ENCODE measurements around the gene TBCD. TPM values are rescaled to one million over a fixed set of nuclear protein-coding genes. Genes with fewer than 3 reads are reported as not detected.

The TBCD gene
- total RNA-seq, 2 donors from 2014 or later: 55.0 to 55.5 TPM

DNA sequence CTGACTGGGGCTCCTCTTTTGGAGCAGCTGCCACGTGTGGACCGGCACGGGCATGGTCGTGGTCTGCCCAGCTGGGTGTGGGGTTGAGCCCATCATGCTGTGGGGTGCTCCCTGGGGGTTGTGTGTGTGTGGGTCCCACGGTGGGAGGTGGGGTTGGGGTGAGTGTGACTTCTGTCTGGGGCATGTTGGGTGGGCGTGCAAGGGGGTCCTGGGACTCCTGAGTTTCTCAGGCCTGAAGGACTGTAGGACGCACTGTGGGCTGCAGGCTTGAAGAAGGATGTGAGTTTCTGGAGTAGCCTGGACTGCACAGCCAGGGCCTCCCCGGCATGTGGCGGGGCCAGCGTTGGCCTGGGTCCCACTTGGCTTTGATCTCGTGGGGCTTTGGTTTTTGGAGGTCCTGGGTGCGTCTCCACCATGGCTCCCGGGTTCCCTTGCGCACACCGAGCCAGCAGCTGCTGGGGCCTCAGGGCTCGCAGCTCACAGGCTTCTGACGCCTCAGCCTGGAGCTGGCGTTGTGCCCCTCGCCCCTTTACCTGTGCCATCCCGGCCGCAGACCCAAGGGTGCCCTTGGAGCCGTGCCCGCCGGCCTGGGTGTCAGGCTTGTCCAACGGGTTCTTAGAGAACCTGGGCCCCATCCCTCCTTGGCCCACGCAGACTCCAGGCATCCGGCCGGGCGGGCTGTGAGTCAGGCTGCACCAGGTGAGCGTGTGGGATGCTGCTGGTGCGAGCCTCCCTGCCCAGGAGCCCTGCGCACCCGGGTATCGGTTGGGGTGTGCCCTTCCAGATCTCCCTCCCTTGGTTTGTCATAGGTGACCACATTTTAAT is 122.4 kb downstream of the TBCD start:
- Histone ChIP-seq H3K4me3 (no peak overlapping the region), H3K9me3 (no peaks in the 10 kb centered on the region), H3K27ac (no peak overlapping the region), H3K36me3 (peaks cover 15% of the 10 kb centered on the region), H3K27me3 (replicated peaks; ENCODE audit: insufficient read depth) (no peaks in the 10 kb centered on the region), H3K4me1 (ENCODE audit: control insufficient read depth in 1 of 2, low read depth in 2 of 2) (peaks cover 9 to 15% of the 10 kb centered on the region in 2 donors)
- ATAC-seq (ENCODE audit: insufficient number of reproducible peaks, low FRiP score, low read depth) (no peak), DNase-seq (ENCODE audit: low spot score) (no peak)
- TF ChIP-seq, protein P1, sequence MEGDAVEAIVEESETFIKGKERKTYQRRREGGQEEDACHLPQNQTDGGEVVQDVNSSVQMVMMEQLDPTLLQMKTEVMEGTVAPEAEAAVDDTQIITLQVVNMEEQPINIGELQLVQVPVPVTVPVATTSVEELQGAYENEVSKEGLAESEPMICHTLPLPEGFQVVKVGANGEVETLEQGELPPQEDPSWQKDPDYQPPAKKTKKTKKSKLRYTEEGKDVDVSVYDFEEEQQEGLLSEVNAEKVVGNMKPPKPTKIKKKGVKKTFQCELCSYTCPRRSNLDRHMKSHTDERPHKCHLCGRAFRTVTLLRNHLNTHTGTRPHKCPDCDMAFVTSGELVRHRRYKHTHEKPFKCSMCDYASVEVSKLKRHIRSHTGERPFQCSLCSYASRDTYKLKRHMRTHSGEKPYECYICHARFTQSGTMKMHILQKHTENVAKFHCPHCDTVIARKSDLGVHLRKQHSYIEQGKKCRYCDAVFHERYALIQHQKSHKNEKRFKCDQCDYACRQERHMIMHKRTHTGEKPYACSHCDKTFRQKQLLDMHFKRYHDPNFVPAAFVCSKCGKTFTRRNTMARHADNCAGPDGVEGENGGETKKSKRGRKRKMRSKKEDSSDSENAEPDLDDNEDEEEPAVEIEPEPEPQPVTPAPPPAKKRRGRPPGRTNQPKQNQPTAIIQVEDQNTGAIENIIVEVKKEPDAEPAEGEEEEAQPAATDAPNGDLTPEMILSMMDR (IDR thresholded peaks at IDR 0.05): no peak

DNA sequence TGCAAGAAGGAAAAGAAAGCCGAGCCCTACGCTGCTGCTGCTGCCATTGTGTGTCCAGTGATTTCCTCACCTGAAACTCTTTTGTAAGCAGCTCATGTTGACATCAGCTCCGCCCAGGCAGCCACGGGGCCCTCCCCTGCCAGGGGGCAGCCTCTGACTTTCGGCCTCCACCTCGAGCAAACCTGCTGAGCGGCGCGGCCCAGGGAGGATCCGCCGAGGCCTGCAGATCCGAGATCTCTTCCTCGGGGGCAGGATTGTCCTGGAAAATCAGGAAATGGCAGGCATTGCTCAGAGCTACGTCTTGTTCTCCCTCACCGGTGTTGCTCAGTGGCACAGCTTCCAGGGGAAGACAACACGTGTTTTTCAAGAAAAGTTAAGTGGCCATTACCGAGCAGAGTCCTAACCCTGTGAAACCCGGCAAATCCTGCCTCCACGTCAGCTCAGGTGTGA is 123.6 kb downstream of the TBCD start:
- Histone ChIP-seq H3K4me1 (ENCODE audit: control insufficient read depth in 1 of 2, low read depth in 2 of 2) (peaks cover 9 to 15% of the 10 kb centered on the region in 2 donors), H3K9me3 (no peaks in the 10 kb centered on the region), H3K27me3 (replicated peaks; ENCODE audit: insufficient read depth) (no peaks in the 10 kb centered on the region), H3K27ac (no peak overlapping the region), H3K36me3 (peaks cover 12% of the 10 kb centered on the region), H3K4me3 (no peak overlapping the region)
- DNase-seq (ENCODE audit: low spot score) (no peak), ATAC-seq (ENCODE audit: insufficient number of reproducible peaks, low FRiP score, low read depth) (no peak)
- TF ChIP-seq, protein P1 (IDR thresholded peaks at IDR 0.05): no peak

DNA sequence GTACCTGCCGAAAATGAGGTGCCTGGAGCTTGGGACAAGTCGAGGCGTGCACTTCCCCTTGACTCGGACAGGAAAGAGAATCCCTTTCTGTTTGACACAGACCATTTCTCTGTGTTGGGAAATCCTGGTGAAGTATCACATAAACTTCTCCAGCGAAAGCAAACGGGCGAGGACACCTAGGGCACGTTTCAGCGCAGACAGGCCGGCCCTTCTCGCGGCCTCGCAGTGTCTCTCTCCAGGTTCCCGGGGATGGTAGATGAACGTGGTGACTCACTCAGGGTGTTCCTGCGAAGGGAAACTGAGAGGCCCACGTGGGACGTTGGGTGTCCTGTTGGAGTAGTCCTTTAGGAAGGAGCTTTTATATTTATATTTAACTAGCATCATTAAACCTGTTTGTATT is 124.3 kb downstream of the TBCD start:
- Histone ChIP-seq H3K4me1 (ENCODE audit: control insufficient read depth in 1 of 2, low read depth in 2 of 2) (peaks cover 9 to 15% of the 10 kb centered on the region in 2 donors), H3K36me3 (peaks cover 6% of the 10 kb centered on the region), H3K27me3 (replicated peaks; ENCODE audit: insufficient read depth) (no peaks in the 10 kb centered on the region), H3K9me3 (no peaks in the 10 kb centered on the region), H3K27ac (peak overlapping the region; percentile 67 to 69), H3K4me3 (peak overlapping the region; percentile 44)
- TF ChIP-seq, protein P1 (IDR thresholded peaks at IDR 0.05): no peak
- no peak for DNase-seq (ENCODE audit: low spot score)
- ATAC-seq (ENCODE audit: insufficient number of reproducible peaks, low FRiP score, low read depth): no peak

DNA sequence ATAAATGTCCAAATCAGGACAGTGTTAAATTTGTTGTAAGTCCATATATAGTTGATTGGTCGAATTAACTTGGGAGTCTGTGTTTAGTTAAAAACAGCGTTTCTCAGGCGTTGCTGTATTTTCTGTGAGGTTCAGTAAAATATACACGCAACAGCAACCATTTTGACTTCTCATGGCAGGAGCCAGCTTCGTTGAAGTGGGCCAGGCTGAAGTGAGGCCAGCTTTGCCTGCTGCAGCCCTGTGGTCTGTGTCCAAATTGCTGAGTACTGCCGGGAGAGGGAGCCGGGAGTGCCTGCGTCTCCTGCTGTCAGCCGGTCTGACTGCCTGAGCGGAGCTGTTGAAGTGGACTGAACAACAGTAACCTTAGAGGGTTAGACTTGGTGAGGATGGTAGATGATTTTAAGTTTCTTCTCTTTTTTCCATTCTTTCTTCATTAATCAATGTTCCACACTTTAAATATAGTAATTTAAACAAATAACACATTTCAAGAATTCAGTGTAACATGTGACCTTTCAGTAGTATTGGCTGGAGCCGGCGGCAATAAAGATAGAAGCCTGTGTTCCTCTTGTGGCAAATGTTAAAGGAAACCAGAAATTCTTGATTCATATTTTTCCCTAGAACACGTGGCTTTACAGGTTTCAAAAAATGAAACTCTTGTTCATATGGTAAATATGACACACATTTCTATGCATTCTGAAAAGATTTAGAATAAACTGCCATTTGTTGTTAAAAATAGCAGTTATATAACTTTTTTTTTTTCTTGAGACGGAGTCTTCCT is 124.9 kb downstream of the TBCD start:
- H3K27ac ChIP-seq: peak overlapping the region; percentile 67 to 69

More for the DNA sequence above, 124.9 kb downstream of the TBCD start:
- Histone ChIP-seq H3K27me3 (replicated peaks; ENCODE audit: insufficient read depth) (no peaks in the 10 kb centered on the region), H3K4me3 (peak overlapping the region; percentile 44), H3K36me3 (peaks cover 5% of the 10 kb centered on the region), H3K4me1 (ENCODE audit: control insufficient read depth in 1 of 2, low read depth in 2 of 2) (peaks cover 10 to 20% of the 10 kb centered on the region in 2 donors), H3K9me3 (no peaks in the 10 kb centered on the region)
- ATAC-seq (ENCODE audit: insufficient number of reproducible peaks, low FRiP score, low read depth): no peak
- TF ChIP-seq, protein P1 (IDR thresholded peaks at IDR 0.05): peak; percentile 56
- DNase-seq (ENCODE audit: low spot score): no peak
